ENCODE measurements around the gene TRIP12. TPM values are rescaled to one million over a fixed set of nuclear protein-coding genes. Genes with fewer than 3 reads are reported as not detected.
A peak's percentile ranks its signal among the peaks of the same experiment; 100 is the strongest.
"Not testable (repeated sequence)": the region's sequence is repeated elsewhere in the genome, so short reads cannot be mapped to it uniquely, and the experiment has no call there.

The TRIP12 gene
- total and polyA plus RNA-seq, 5 experiments from 2014 or later = 32.2 to 221 (median 45.2) TPM

DNA sequence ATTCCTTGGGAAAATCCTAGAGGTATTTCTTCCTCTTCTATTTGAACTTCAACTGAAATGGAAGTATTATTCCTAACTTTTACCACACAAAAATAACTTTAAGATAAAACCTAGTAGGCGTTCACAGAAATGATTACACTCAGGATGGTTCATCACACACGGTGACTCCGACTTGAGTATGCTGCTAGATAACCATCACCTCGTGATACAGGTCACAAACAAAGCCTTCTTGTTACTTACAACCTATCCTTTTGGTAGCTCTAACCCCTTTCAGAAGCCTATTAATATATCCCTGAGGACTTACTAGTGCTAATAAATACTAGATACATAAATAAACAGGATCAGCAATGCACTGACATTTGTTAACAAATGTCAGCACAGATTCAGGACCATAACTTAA, 106.5 kb downstream of the TRIP12 start:
- Mint-ChIP-seq H3K9me3 (no peaks in the 10 kb centered on the region), H3K4me3 (no peak overlapping the region), H3K27me3 (no peaks in the 10 kb centered on the region), H3K36me3 (peaks cover 0 to 75% (median 14%) of the 10 kb centered on the region in 3 donors), H3K27ac (peak overlapping the region in 5 of 10 donors; percentile 17 to 48 (median 34)), H3K4me1 (peaks cover 0 to 6% (median 4%) of the 10 kb centered on the region in 4 donors)
- ATAC-seq (no peak), DNase-seq (no peak)
- POLR2A ChIA-PET = no interaction called here

GRCh38 chr2:229810786-229811185, 111.0 kb downstream of the TRIP12 start:
- peaks cover 4 to 86% (median 24%) of the 10 kb centered on the region in 3 donors for H3K36me3 Mint-ChIP-seq

GRCh38 chr2:229805559-229805958, 116.2 kb downstream of the TRIP12 start:
- Mint-ChIP-seq H3K27me3 (no peaks in the 10 kb centered on the region), H3K4me3 (no peak overlapping the region), H3K27ac (peak overlapping the region in 1 of 10 donors; percentile 35), H3K36me3 (peaks cover 4 to 93% (median 30%) of the 10 kb centered on the region in 3 donors), H3K9me3 (no peaks in the 10 kb centered on the region), H3K4me1 (no peaks in the 10 kb centered on the region)
- POLR2A ChIA-PET = no interaction called here
- no peak for ATAC-seq
- DNase-seq = no peak

More at GRCh38 chr2:229810786-229811185, 111.0 kb downstream of the TRIP12 start:
- no peak for ATAC-seq
- Mint-ChIP-seq H3K4me1 (peaks cover 0 to 4% (median 2%) of the 10 kb centered on the region in 4 donors), H3K27me3 (no peaks in the 10 kb centered on the region), H3K27ac (peak overlapping the region in 6 of 10 donors; percentile 6 to 64 (median 42)), H3K4me3 (no peak overlapping the region), H3K9me3 (no peaks in the 10 kb centered on the region)
- POLR2A ChIA-PET = no interaction called here
- no peak for DNase-seq

DNA sequence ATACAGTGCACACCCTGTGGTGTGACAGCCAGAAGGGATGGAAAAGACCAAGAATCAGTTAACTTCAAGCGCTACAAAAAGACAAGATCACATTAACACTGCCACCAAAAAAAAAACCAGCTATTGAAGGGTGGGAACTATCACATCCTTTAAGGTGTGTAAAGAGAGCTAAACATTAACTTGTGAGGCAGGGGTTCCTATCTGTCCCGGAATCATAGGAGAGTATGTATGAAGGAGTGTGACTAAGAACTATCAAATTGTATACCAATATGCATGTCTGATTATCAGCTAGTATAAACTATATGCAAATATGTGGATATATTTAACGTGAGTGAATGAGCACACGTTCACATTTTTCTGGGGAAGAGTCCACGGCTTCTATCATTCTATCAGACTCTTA, 119.0 kb downstream of the TRIP12 start:
- H3K4me3 Mint-ChIP-seq = no peak overlapping the region
- H3K27me3 Mint-ChIP-seq = no peaks in the 10 kb centered on the region
- H3K9me3 Mint-ChIP-seq = no peaks in the 10 kb centered on the region
- POLR2A ChIA-PET = no interaction called here
- ATAC-seq (no peak), DNase-seq (no peak)
- no peaks in the 10 kb centered on the region for H3K4me1 Mint-ChIP-seq
- H3K36me3 Mint-ChIP-seq = peaks cover 4 to 92% (median 31%) of the 10 kb centered on the region in 3 donors
- peak overlapping the region in 2 of 10 donors; percentile 2 to 12 for H3K27ac Mint-ChIP-seq

DNA sequence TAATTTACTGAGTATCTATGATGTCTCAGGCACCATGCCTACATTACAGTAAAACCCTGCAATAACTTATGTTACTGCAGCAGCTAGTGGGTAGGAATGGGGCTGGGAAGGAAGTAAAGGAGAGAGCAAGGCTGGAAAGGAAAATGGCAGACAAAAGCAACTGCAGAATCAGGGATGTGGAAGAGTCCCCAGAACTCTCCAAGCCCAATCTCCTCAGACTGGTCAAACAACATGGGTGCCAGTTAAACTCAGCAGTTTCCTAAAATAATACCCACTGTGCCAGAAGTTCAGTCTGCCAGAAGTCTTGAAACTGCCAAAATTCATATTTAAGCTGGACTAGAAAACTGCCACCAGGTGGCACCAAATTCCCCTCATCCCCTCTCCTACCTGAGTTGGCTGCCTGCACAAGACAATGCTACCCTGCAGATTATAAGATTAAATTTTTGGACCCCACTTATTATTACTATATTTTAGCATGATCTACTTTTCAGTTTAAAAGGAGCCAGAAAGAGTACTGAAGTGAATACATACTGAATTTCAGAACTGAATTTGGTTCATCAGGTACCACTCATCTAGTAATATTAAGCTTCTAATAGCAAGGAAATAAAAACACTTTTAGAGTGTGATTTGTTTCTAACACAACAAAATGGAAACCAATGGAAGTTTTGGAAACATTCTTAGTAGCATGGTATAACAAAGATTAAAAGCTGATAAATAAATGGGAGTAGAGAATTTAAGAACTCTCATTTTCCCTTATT, 120.6 kb downstream of the TRIP12 start:
- ATAC-seq = peak; percentile 69 to 79
- peak; percentile 43 to 85 (median 65) for DNase-seq
- Mint-ChIP-seq H3K9me3 (no peaks in the 10 kb centered on the region), H3K36me3 (peaks cover 6 to 91% (median 28%) of the 10 kb centered on the region in 3 donors), H3K4me3 (no peak overlapping the region), H3K4me1 (no peaks in the 10 kb centered on the region), H3K27me3 (no peaks in the 10 kb centered on the region), H3K27ac (peak overlapping the region in 4 of 10 donors; percentile 27 to 62 (median 38))
- POLR2A ChIA-PET = interaction anchor here (0.6 to 1.7 kb wide), 4 partner anchors 111 to 709 kb away, joined by 3 to 5 read pairs (median 4); partner anchors contain the start of genes FBXO36 and TRIP12

- no peaks in the 10 kb centered on the region for H3K4me1 Mint-ChIP-seq
- H3K27me3 Mint-ChIP-seq = no peaks in the 10 kb centered on the region
- no peak for DNase-seq
- no peak for ATAC-seq
- POLR2A ChIA-PET = no interaction called here
- H3K4me3 Mint-ChIP-seq = no peak overlapping the region
- no peaks in the 10 kb centered on the region for H3K9me3 Mint-ChIP-seq
- peak overlapping the region in 1 of 10 donors; percentile 8 for H3K27ac Mint-ChIP-seq
- H3K36me3 Mint-ChIP-seq = peaks cover 6 to 90% (median 17%) of the 10 kb centered on the region in 3 donors
Observed at GRCh38 chr2:229798446-229799155, 123.2 kb downstream of the TRIP12 start.

DNA sequence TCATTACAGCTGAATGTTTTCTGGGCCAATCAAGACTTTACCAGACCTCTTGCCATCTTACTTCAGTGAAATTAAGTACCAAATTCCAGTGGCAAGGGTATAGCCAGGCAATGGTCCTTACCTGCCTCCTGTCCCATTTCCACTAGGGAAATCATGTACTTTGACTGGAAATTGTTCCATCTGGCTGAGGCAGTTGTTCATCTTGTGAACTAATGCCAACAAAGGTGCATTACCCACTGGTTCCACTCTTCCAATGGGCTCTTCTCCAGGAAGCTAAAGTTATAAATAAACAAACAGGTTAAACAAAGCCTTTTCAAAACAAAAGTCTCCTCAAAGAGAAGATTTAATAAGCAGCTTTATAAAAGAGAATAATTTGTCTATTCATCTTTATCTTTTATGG, 126.8 kb downstream of the TRIP12 start:
- no peaks in the 10 kb centered on the region for H3K9me3 Mint-ChIP-seq
- no peak overlapping the region for H3K4me3 Mint-ChIP-seq
- ATAC-seq = no peak
- H3K27ac Mint-ChIP-seq = peak overlapping the region in 1 of 10 donors; percentile 63
- POLR2A ChIA-PET = no interaction called here
- DNase-seq = no peak
- peaks cover 0 to 3% (median 0%) of the 10 kb centered on the region in 4 donors for H3K4me1 Mint-ChIP-seq
- H3K36me3 Mint-ChIP-seq = peaks cover 16 to 91% (median 31%) of the 10 kb centered on the region in 3 donors
- no peaks in the 10 kb centered on the region for H3K27me3 Mint-ChIP-seq

- DNase-seq (no peak), ATAC-seq (no peak)
- Mint-ChIP-seq H3K4me3 (no peak overlapping the region), H3K4me1 (peaks cover 0 to 3% (median 0%) of the 10 kb centered on the region in 4 donors), H3K27ac (no peak overlapping the region), H3K9me3 (no peaks in the 10 kb centered on the region), H3K36me3 (peaks cover 16 to 91% (median 29%) of the 10 kb centered on the region in 3 donors), H3K27me3 (no peaks in the 10 kb centered on the region)
- POLR2A ChIA-PET = no interaction called here
Observed at GRCh38 chr2:229794636-229795035, 127.2 kb downstream of the TRIP12 start.

- ATAC-seq, H3K4me3 Mint-ChIP-seq, H3K27me3 Mint-ChIP-seq, DNase-seq, H3K9me3 Mint-ChIP-seq: not testable (repeated sequence)
- POLR2A ChIA-PET = interaction anchor here (0.6 kb wide), 1 partner anchor 136 kb away, joined by 10 read pairs; the partner anchor contains the start of gene FBXO36
- H3K36me3 Mint-ChIP-seq = peaks cover 5 to 91% (median 15%) of the 10 kb centered on the region in 3 donors
- H3K4me1 Mint-ChIP-seq = peaks cover 3 to 12% (median 6%) of the 10 kb centered on the region in 4 donors
- peak overlapping the region in 3 of 10 donors; percentile 14 to 50 (median 40) for H3K27ac Mint-ChIP-seq
Observed at GRCh38 chr2:229786289-229786688, 135.5 kb downstream of the TRIP12 start.

DNA sequence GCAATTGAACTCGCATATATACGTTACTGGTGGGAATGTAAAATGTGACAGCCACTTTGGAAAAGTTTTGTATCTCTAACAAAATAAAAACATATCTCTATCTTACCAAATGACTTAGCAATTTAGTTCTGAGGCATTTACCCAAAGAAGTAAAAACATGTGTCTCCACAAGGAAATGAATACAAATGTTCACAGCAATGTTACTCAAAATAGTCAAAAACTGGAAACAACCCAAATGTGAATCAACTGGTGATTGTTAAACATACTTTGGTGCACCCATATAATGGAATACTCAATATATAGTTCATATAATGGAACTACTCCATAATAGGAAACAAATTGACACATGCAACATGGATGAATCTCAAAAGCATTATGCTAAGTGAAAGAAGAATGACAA, 137.0 kb downstream of the TRIP12 start:
- H3K4me1 Mint-ChIP-seq = peaks cover 8 to 19% (median 13%) of the 10 kb centered on the region in 4 donors

DNA sequence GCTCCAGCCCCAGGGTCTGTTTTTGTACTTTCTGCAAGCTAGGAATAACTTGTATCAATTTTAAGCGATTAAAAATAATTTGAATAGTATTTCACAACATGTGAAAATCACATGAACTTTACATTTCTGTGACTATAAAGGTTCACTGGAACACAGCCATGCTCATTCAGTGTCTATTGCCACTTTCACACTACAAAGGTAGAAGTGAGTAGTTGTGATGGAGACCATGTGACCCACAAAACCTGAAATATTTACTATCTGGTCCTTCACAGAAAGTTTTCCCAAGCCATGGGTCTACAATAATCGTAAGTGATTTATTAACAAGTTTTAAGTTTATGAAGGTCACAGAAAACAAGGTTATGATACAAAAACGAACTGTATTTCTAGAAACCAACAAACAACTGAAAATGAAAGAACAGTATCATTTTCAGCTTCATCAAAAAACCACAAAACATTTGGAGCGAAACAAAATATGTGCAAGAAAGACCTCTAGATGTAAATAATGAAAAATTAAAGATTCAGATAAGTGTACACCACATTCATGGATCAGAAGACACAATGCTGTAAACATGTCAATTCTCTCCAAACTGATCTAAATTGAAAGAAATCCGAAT, 138.6 kb downstream of the TRIP12 start:
- H3K4me3 Mint-ChIP-seq = no peak overlapping the region
- peak overlapping the region in 4 of 10 donors; percentile 11 to 32 (median 22) for H3K27ac Mint-ChIP-seq
- DNase-seq (no peak), ATAC-seq (no peak)
- H3K36me3 Mint-ChIP-seq = peaks cover 5 to 88% (median 19%) of the 10 kb centered on the region in 3 donors
- peaks cover 9 to 19% (median 13%) of the 10 kb centered on the region in 4 donors for H3K4me1 Mint-ChIP-seq
- H3K27me3 Mint-ChIP-seq = no peaks in the 10 kb centered on the region
- POLR2A ChIA-PET = interaction anchor here (0.6 kb wide), 2 partner anchors 386 to 1667 kb away, joined by 4 read pairs; no protein-coding TSS in a partner anchor
- H3K9me3 Mint-ChIP-seq = no peaks in the 10 kb centered on the region

More for the DNA sequence above, 137.0 kb downstream of the TRIP12 start:
- Mint-ChIP-seq H3K27ac (peak overlapping the region in 4 of 10 donors; percentile 9 to 90 (median 50)), H3K36me3 (peaks cover 5 to 87% (median 15%) of the 10 kb centered on the region in 3 donors), H3K27me3 (no peaks in the 10 kb centered on the region), H3K4me3 (no peak overlapping the region), H3K9me3 (no peaks in the 10 kb centered on the region)
- DNase-seq (no peak), ATAC-seq (no peak)
- POLR2A ChIA-PET = no interaction called here

All from naive thymus-derived CD8-positive, alpha-beta T cell (primary cell).